GM23338 (cell line): ENCODE measurements around the gene PRRX1. TPM values are rescaled to one million over a fixed set of nuclear protein-coding genes. Genes with fewer than 3 reads are reported as not detected.

Experiments
- ATAC-seq: fragments of 200-7000 bp; cut with Tn5 transposase; 3 replicates; pipeline ENCODE4 v1.9.1; 2020
- DNase-seq: peaks from one replicate; pipeline ENCODE4 v3.0.0-alpha.2; 2015; ENCODE audit warnings: low spot score
- H2AFZ ChIP-seq: fragments of 200-600 bp; sonication (generic); 2 replicates; pipeline ENCODE4 v1.8.0; 2016; ENCODE audit warnings: antibody characterized with exemption, mild to moderate bottlenecking, moderate library complexity
- H3F3A ChIP-seq: fragments of 200-600 bp; sonication (generic); replicated peaks from 2 replicates; pipeline ENCODE4 v1.8.0; 2017; ENCODE audit warnings: antibody characterized with exemption, mixed run types, low read depth
- H3K27ac ChIP-seq: fragments of 200-600 bp; sonication (generic); 2 replicates; pipeline ENCODE4 v1.6.1; 2016; ENCODE audit warnings: low read depth
- H3K27me3 ChIP-seq: fragments of 200-600 bp; sonication (generic); 2 replicates; pipeline ENCODE4 v1.8.0; 2016; ENCODE audit warnings: mild to moderate bottlenecking, mixed run types, moderate library complexity; ENCODE audit not compliant: insufficient read depth
- H3K36me3 ChIP-seq: fragments of 200-600 bp; sonication (generic); 2 replicates; pipeline ENCODE4 v1.8.0; 2016; ENCODE audit warnings: mild to moderate bottlenecking; ENCODE audit not compliant: insufficient read depth
- H3K4me1 ChIP-seq: fragments of 200-600 bp; sonication (generic); 2 replicates; pipeline ENCODE4 v1.8.0; 2016; ENCODE audit warnings: mild to moderate bottlenecking, moderate library complexity; ENCODE audit not compliant: insufficient read depth
- H3K4me2 ChIP-seq: fragments of 200-600 bp; sonication (generic); 2 replicates; pipeline ENCODE4 v1.7.1; 2017; ENCODE audit warnings: mixed run types
- H3K4me3 ChIP-seq: fragments of 200-600 bp; sonication (generic); 2 replicates; pipeline ENCODE4 v1.6.1; 2016; ENCODE audit warnings: mixed run types
- H3K79me2 ChIP-seq: fragments of 200-600 bp; sonication (generic); replicated peaks from 2 replicates; pipeline ENCODE4 v1.8.0; 2017; ENCODE audit warnings: mild to moderate bottlenecking; ENCODE audit not compliant: insufficient read depth
- H3K9me2 ChIP-seq: fragments of 200-600 bp; sonication (generic); 2 replicates; pipeline ENCODE4 v1.8.0; 2017; ENCODE audit not compliant: insufficient read depth
- H4K20me1 ChIP-seq: fragments of 200-600 bp; sonication (generic); replicated peaks from 2 replicates; pipeline ENCODE4 v1.8.0; 2017; ENCODE audit warnings: mild to moderate bottlenecking; ENCODE audit not compliant: insufficient read depth
- H3K27ac Mint-ChIP-seq: 2 replicates; pipeline ENCODE4 v1.8.0; 2020; ENCODE audit warnings: inconsistent platforms, mild to moderate bottlenecking, moderate library complexity, mixed read lengths
- H3K27me3 Mint-ChIP-seq: 3 replicates; pipeline ENCODE4 v1.8.0; 2022; ENCODE audit warnings: low read depth, mild to moderate bottlenecking, moderate library complexity, mixed read lengths, inconsistent platforms; ENCODE audit not compliant: insufficient read depth, poor library complexity
- H3K36me3 Mint-ChIP-seq: 3 replicates; pipeline ENCODE4 v1.8.0; 2021; ENCODE audit warnings: low read depth, mild to moderate bottlenecking, inconsistent platforms, moderate library complexity, mixed read lengths
- H3K4me1 Mint-ChIP-seq: 3 replicates; pipeline ENCODE4 v1.8.0; 2020; ENCODE audit warnings: mild to moderate bottlenecking, inconsistent platforms, mixed read lengths
- H3K4me3 Mint-ChIP-seq: 3 replicates; pipeline ENCODE4 v1.8.0; 2021; ENCODE audit warnings: moderate library complexity, mild to moderate bottlenecking, inconsistent platforms, mixed read lengths
- H3K9me3 Mint-ChIP-seq: 3 replicates; pipeline ENCODE4 v1.8.0; 2020; ENCODE audit warnings: moderate library complexity, mild to moderate bottlenecking, inconsistent platforms, mixed read lengths
- CTCF ChIP-seq, 2 experiments: fragments of 200-600 bp in 1 of 2; sonication (generic) in 1 of 2; conservative IDR thresholded peaks; 2 replicates each; pipeline versions ENCODE4 v1.5.1 to v1.6.1; 2016 to 2017; ENCODE audit warnings: antibody characterized with exemption in 2 of 2, low read depth in 2 of 2, mild to moderate bottlenecking in 2 of 2, moderate library complexity in 1 of 2
- EZH2 ChIP-seq: fragments of 200-600 bp; sonication (generic); IDR thresholded peaks from one replicate; pipeline ENCODE4 v1.8.0; 2017; ENCODE audit warnings: antibody characterized with exemption, mild to moderate bottlenecking, low read depth; ENCODE audit not compliant: unreplicated experiment
- EZH2phosphoT487 ChIP-seq: fragments of 200-600 bp; sonication (generic); IDR thresholded peaks from one replicate; pipeline ENCODE4 v1.8.1; 2018; ENCODE audit warnings: antibody characterized with exemption; ENCODE audit not compliant: unreplicated experiment
- JUNB ChIP-seq: IDR thresholded peaks from one replicate; pipeline ENCODE4 v1.6.1; 2016; ENCODE audit warnings: antibody characterized with exemption; ENCODE audit not compliant: unreplicated experiment
- NANOG ChIP-seq: IDR thresholded peaks from 2 replicates; pipeline ENCODE4 v1.6.1; 2016; ENCODE audit warnings: antibody characterized with exemption, borderline replicate concordance
- POLR2AphosphoS5 ChIP-seq: IDR thresholded peaks from 2 replicates; pipeline ENCODE4 v1.6.1; 2016; ENCODE audit warnings: antibody characterized with exemption, low read depth
- STAT1 ChIP-seq: IDR thresholded peaks from one replicate; pipeline ENCODE4 v1.6.1; 2016; ENCODE audit warnings: antibody characterized with exemption; ENCODE audit not compliant: unreplicated experiment
- ZNF114 ChIP-seq: fragments of 250-450 bp; sonication (Bioruptor Pico); IDR thresholded peaks from 2 replicates; pipeline ENCODE4 v1.5.0; 2020; ENCODE audit warnings: mild to moderate bottlenecking, moderate library complexity
- ZNF331 ChIP-seq: fragments of 250-450 bp; sonication (Bioruptor Pico); IDR thresholded peaks from 2 replicates; pipeline ENCODE4 v1.5.0; 2020; ENCODE audit warnings: low read depth, mild to moderate bottlenecking, moderate library complexity
- ZNF462 ChIP-seq: fragments of 250-450 bp; sonication (Bioruptor Pico); IDR thresholded peaks from 2 replicates; pipeline ENCODE4 v1.5.0; 2020; ENCODE audit warnings: mild to moderate bottlenecking, moderate library complexity
- polyA plus RNA-seq: library from polyadenylated mRNA; unstranded; fragments of >200 nt; fragmentation: Nextera tagmentation; extraction: Ambion mirVana; gene quantifications from 2 replicates; pipeline ENCODE4 v1.2.1, GENCODE V29; 2016
- total RNA-seq: library from RNA; depleted of rRNA; stranded (reverse); fragments of >200 nt; shearing (Covaris generic); gene quantifications from 2 replicates; pipeline ENCODE4 v1.2.3, GENCODE V29; 2014

PRRX1 gene
- total and polyA plus RNA-seq, 2 experiments from 2014 or later, result 0.58 TPM; not detected in 1

GRCh38 chr1:170664828-170665612, 1.1 kb downstream of the PRRX1 start:
- no peak overlapping the region for H3K27ac ChIP-seq
- peak; percentile 17 for ATAC-seq
- H3K27me3 ChIP-seq, result peaks cover 100% of the 10 kb centered on the region
- no peaks in the 10 kb centered on the region for H3K9me2 ChIP-seq
- H3K27ac Mint-ChIP-seq, result no peak overlapping the region
- peak overlapping the region; percentile 85 for H3K4me2 ChIP-seq
- H4K20me1 ChIP-seq, result peaks cover 29% of the 10 kb centered on the region
- H3K79me2 ChIP-seq, result no peaks in the 10 kb centered on the region
- peak overlapping the region; percentile 95 for H2AFZ ChIP-seq
- TF ChIP-seq ZNF114 (CRISPR knock-in tag), result no peak
- TF ChIP-seq STAT1, result no peak
- peak; percentile 88 for TF ChIP-seq EZH2
- no peak for TF ChIP-seq POLR2AphosphoS5
- peak in 1 of 2 experiments; percentile 12; a peak in 1 of 4 replicates for TF ChIP-seq CTCF (conservative IDR thresholded peaks at IDR 0.05; ENCODE audit: low read depth in 2 of 2)
- no peak for TF ChIP-seq ZNF331
- TF ChIP-seq NANOG, result no peak
- no peak for TF ChIP-seq JUNB
- TF ChIP-seq EZH2phosphoT487, result no peak
- TF ChIP-seq ZNF462, result no peak
- H3K36me3 Mint-ChIP-seq, result no peaks in the 10 kb centered on the region; the same call in 2 of the 3 replicates
- peaks cover 70% of the 10 kb centered on the region for H3K4me1 ChIP-seq
- no peaks in the 10 kb centered on the region for H3K36me3 ChIP-seq
- peaks cover 8% of the 10 kb centered on the region; the same call in 2 of the 3 replicates for H3K9me3 Mint-ChIP-seq
- DNase-seq, result peak; percentile 66
- H3K4me3 ChIP-seq, result peak overlapping the region; percentile 79
- H3K27me3 Mint-ChIP-seq, result peaks cover 100% of the 10 kb centered on the region
- H3K4me3 Mint-ChIP-seq, result peak overlapping the region; percentile 67
- H3K4me1 Mint-ChIP-seq, result peaks cover 58% of the 10 kb centered on the region
- peaks cover 18% of the 10 kb centered on the region for H3F3A ChIP-seq
